Breast epithelium (tissue), 3 donors: ENCODE measurements around the gene PDCD11.

Experiments used
- CTCF ChIP-seq, 3 donors: fragments of 450-650 bp; IDR thresholded peaks; one replicate each; pipeline ENCODE4 v1.5.1; 2016 to 2017; ENCODE audit warnings: antibody characterized with exemption in 3 of 3, mild to moderate bottlenecking in 3 of 3, moderate library complexity in 3 of 3
- POLR2A ChIP-seq: fragments of 450-650 bp; IDR thresholded peaks from one replicate; pipeline ENCODE4 v1.6.1; 2016; ENCODE audit warnings: antibody characterized with exemption, mild to moderate bottlenecking, moderate library complexity
- POLR2AphosphoS5 ChIP-seq, 3 donors: sonication (generic); formaldehyde crosslinking; IDR thresholded peaks; one replicate each; pipeline ENCODE4 v1.6.1; 2017; ENCODE audit warnings: antibody characterized with exemption in 3 of 3

- no peak for TF ChIP-seq CTCF (IDR thresholded peaks at IDR 0.05)
- no peak for TF ChIP-seq POLR2A
- no peak for TF ChIP-seq POLR2AphosphoS5 (IDR thresholded peaks at IDR 0.05)
These were observed 56.2 kb downstream of the PDCD11 start for GRCh38 chr10:103452506-103453230.
